Transverse colon (tissue), 4 donors: ENCODE results near the gene ABL2.

Experiments used
- EP300 ChIP-seq: sonication (generic); formaldehyde crosslinking; IDR thresholded peaks from one replicate; pipeline ENCODE4 v1.6.1; 2017; ENCODE audit warnings: antibody characterized with exemption, low read depth
- POLR2A ChIP-seq: fragments of 450-650 bp; IDR thresholded peaks from one replicate; pipeline ENCODE4 v1.6.1; 2016; ENCODE audit warnings: antibody characterized with exemption, mild to moderate bottlenecking, moderate library complexity
- POLR2AphosphoS5 ChIP-seq, 3 donors: sonication (generic); formaldehyde crosslinking; IDR thresholded peaks; one replicate each; pipeline ENCODE4 v1.6.1; 2016; ENCODE audit warnings: antibody characterized with exemption in 3 of 3
- TF ChIP-seq, protein P1 (sequence below), 5 experiments: fragments of 200-600 bp in 3 of 5; fragments of 450-650 bp in 2 of 5; sonication (generic) in 3 of 5; IDR thresholded peaks; 1 replicate in 2 of 5; 2 replicates in 3 of 5; pipeline ENCODE4 v1.5.1; 2016 to 2017; ENCODE audit warnings: antibody characterized with exemption in 5 of 5, inconsistent platforms in 3 of 5, mild to moderate bottlenecking in 2 of 5, moderate library complexity in 1 of 5

DNA sequence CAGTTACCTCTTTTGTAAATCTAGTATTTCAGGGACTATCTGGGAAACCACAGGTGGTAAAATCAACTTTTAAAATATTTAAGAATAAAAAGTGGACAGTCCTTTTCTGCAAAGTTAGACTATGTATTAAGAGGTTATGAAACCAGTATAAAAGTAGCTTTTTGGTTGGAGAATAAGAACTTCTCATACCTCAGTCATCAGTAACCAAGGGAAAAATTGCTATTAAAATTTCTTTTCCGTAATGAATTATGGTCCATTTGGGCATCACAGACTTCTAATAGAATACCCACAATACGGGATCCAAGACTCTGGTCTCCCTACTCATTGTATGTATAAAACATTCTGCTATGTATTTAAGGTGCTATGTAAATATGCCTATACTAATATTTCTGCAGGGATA, 51.9 kb downstream of the ABL2 start:
- TF ChIP-seq, protein P1, sequence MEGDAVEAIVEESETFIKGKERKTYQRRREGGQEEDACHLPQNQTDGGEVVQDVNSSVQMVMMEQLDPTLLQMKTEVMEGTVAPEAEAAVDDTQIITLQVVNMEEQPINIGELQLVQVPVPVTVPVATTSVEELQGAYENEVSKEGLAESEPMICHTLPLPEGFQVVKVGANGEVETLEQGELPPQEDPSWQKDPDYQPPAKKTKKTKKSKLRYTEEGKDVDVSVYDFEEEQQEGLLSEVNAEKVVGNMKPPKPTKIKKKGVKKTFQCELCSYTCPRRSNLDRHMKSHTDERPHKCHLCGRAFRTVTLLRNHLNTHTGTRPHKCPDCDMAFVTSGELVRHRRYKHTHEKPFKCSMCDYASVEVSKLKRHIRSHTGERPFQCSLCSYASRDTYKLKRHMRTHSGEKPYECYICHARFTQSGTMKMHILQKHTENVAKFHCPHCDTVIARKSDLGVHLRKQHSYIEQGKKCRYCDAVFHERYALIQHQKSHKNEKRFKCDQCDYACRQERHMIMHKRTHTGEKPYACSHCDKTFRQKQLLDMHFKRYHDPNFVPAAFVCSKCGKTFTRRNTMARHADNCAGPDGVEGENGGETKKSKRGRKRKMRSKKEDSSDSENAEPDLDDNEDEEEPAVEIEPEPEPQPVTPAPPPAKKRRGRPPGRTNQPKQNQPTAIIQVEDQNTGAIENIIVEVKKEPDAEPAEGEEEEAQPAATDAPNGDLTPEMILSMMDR (IDR thresholded peaks at IDR 0.05) = no peak
- TF ChIP-seq POLR2A (no peak), EP300 (no peak), POLR2AphosphoS5 (IDR thresholded peaks at IDR 0.05) (no peak)
